Epithelial cell of proximal tubule (primary cell): ENCODE measurements around the gene COG5. TPM values are rescaled to one million over a fixed set of nuclear protein-coding genes. Genes with fewer than 3 reads are reported as not detected.

Experiments used
- DNase-seq: peaks from one replicate; pipeline ENCODE4 v3.0.0-alpha.2; 2011; ENCODE audit warnings: low read depth
- H3K4me3 ChIP-seq: 2 replicates; pipeline ENCODE4 v1.5.1; 2011; ENCODE audit warnings: low read depth, mild to moderate bottlenecking, low read length
- total RNA-seq: library from RNA; depleted of rRNA; stranded (reverse); fragments of >200 nt; gene quantifications from 2 replicates; pipeline ENCODE4 v1.2.3, GENCODE V29; 2015
- TF ChIP-seq, protein P1 (sequence below): conservative IDR thresholded peaks from 2 replicates; pipeline ENCODE4 v1.5.1; 2012; ENCODE audit warnings: low read depth, mild to moderate bottlenecking, low read length

The COG5 gene
- total RNA-seq, 1 donor from 2014 or later, result 31.4 TPM

DNA sequence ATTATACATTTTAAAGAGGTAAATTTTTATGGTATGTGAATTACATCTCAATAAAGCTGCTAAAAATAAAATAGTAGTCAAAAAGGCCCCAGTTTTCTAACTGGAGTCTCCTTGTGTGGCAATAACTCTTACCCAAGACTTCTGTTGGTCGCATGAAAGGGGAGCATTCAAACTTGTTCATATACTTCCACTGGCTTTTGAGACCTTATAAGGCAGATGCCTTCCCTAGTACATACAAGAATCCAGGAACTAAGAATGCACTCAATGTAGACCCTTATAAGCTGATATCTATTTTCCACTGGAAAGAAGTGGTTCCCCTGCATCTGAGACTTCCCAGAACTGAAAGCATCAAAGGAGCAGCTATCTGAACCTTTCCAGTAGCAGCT is 29.3 kb upstream of the COG5 start:
- TF ChIP-seq, protein P1, sequence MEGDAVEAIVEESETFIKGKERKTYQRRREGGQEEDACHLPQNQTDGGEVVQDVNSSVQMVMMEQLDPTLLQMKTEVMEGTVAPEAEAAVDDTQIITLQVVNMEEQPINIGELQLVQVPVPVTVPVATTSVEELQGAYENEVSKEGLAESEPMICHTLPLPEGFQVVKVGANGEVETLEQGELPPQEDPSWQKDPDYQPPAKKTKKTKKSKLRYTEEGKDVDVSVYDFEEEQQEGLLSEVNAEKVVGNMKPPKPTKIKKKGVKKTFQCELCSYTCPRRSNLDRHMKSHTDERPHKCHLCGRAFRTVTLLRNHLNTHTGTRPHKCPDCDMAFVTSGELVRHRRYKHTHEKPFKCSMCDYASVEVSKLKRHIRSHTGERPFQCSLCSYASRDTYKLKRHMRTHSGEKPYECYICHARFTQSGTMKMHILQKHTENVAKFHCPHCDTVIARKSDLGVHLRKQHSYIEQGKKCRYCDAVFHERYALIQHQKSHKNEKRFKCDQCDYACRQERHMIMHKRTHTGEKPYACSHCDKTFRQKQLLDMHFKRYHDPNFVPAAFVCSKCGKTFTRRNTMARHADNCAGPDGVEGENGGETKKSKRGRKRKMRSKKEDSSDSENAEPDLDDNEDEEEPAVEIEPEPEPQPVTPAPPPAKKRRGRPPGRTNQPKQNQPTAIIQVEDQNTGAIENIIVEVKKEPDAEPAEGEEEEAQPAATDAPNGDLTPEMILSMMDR, result no peak
- H3K4me3 ChIP-seq, result no peak overlapping the region
- no peak for DNase-seq

DNA sequence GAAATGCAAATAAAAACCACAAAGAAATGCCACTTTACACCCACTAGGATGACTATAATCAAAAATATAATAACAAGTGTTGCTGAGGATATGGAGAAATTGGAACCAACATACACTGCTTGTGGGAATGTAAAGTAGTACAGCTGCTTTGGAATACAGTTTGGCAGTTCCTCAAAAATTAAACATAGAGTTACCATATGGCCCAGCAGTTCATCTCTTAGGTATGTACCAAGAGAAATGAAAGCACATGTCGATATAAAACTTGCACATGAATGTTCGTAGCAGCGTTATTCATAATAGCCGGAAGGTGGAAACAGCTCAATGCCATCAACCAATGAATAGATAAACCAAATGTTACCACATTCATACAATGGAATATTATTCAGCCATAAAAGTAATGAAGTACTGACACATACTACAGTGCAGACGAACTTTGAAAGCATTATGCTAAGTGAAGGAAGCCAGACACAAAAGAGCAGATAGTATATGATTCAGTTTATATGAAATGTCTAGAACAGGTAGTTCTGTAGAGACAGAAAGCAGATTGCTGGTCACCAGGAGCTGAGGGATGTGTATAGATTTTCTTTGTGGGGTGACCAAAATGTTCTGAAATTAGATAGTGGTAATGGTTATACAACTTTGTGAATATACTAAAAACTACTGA is 28.8 kb upstream of the COG5 start:
- TF ChIP-seq, protein P1, result no peak
- no peak for DNase-seq
- H3K4me3 ChIP-seq, result no peak overlapping the region

DNA sequence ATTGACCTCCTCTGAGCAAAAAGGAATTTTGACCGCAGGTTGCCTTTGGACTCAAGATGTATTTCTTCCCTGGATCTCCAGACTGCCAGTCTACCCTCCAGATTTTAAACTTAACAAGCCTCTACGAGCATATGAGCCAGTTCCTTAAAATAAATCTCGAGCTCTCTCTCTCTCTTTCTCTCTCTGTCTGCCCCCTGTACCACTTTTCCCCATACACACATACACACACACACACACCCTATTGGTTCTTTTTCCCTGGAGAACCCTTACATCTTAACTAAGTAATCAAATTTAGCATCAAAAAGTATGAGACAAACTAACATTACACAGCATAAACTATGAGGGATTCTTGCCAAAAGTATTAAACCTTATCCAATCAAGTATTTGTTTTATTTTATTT is 27.7 kb upstream of the COG5 start:
- TF ChIP-seq, protein P1, result no peak
- DNase-seq, result no peak
- no peak overlapping the region for H3K4me3 ChIP-seq

DNA sequence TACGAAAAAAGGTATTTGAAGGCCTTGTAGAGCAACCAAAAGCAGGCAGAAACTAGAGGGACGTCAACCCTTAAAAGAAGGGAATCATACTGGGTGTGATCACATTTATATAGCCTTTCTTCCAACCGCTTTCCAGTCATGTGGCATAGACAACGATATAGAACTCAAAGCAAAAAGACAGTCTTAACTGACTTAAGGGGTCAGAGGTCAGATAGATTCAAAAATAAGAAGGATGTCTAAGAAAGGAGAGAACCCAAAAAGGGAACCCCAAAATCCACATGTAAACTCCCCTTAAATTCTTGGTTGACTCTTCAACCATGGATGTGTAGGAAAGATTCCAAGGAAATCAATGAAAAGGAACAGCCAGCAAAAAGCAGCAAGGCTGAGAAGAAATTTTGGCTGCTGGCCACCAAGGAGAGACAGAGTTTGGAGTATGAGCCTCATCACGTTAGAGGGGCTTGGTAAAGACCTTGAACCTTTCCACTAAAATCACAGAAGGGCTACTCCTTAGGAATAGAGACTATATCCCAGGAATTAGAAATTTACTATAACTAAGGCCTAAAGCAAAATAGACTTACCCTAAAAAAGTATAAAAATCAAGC is 24.9 kb upstream of the COG5 start:
- TF ChIP-seq, protein P1, result no peak
- no peak overlapping the region for H3K4me3 ChIP-seq
- no peak for DNase-seq

DNA sequence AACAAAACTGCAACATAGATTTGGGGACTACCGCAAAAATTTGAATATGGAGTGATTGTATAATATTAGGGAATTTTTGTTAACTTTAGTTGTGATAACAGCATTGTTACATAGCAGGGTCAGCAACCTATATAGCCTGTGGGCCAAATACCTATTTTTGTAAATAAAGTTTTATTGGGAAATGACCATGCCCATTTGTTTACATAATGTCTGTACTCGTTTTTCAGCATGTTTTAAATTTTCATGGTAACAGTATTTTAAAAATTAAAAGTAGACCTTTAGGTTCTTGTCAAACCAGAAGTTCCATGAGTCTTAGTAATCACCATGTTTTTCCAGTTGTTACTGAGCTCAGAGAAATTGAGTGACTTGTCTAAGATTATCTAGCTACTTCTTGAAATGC is 21.0 kb upstream of the COG5 start:
- no peak for DNase-seq
- no peak overlapping the region for H3K4me3 ChIP-seq
- TF ChIP-seq, protein P1, result no peak

DNA sequence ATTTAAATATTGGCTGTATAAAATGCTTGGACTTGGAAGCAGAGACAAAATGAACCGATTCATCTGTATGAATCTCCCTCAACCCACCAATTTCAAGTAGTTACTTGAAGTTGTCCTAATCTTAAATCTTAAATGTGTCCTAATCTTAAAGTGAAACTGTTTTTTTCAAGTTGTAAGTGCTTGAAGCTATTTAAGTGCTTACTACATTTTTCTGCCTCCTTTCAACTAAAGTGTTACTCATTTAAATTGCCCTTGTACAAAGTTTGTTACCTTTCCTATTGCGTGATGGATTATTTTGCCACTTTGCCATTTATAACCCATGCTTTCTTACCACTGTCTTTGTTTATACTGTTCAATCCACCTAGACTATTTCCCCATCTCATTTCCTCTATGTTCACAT is 19.2 kb upstream of the COG5 start:
- H3K4me3 ChIP-seq, result no peak overlapping the region
- TF ChIP-seq, protein P1, result no peak
- DNase-seq, result no peak
